D721Med (cell line): ENCODE data around the gene C1QC.
A peak's percentile ranks its signal among the peaks of the same experiment; 100 is the strongest.
"Not testable (repeated sequence)": the region's sequence is repeated elsewhere in the genome, so short reads cannot be mapped to it uniquely, and the experiment has no call there.

Experiments used
- DNase-seq: peaks from one replicate; pipeline ENCODE4 v3.0.0; 2011; ENCODE audit warnings: low spot score; ENCODE audit not compliant: insufficient read length
- FAIRE-seq: peaks from 2 replicates; lab custom pipeline; 2011; peaks lifted over from hg19 to GRCh38; lab: Jason Lieb, UNC
- TF ChIP-seq, protein P1 (sequence below): IDR thresholded peaks from 2 replicates; pipeline ENCODE4 v1.5.1; 2012; ENCODE audit warnings: mild to moderate bottlenecking, control low read depth; ENCODE audit not compliant: insufficient read depth; ENCODE audit errors: missing control alignments

Gene C1QC

GRCh38 chr1:22670352-22670975 lies 27.0 kb downstream of the C1QC start:
- TF ChIP-seq, protein P1, sequence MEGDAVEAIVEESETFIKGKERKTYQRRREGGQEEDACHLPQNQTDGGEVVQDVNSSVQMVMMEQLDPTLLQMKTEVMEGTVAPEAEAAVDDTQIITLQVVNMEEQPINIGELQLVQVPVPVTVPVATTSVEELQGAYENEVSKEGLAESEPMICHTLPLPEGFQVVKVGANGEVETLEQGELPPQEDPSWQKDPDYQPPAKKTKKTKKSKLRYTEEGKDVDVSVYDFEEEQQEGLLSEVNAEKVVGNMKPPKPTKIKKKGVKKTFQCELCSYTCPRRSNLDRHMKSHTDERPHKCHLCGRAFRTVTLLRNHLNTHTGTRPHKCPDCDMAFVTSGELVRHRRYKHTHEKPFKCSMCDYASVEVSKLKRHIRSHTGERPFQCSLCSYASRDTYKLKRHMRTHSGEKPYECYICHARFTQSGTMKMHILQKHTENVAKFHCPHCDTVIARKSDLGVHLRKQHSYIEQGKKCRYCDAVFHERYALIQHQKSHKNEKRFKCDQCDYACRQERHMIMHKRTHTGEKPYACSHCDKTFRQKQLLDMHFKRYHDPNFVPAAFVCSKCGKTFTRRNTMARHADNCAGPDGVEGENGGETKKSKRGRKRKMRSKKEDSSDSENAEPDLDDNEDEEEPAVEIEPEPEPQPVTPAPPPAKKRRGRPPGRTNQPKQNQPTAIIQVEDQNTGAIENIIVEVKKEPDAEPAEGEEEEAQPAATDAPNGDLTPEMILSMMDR: no peak
- no peak for DNase-seq

GRCh38 chr1:22671999-22672398 lies 28.6 kb downstream of the C1QC start:
- DNase-seq (no peak), FAIRE-seq (no peak)
- TF ChIP-seq, protein P1: no peak

More at GRCh38 chr1:22670352-22670975, 27.0 kb downstream of the C1QC start:
- no peak for FAIRE-seq

DNA sequence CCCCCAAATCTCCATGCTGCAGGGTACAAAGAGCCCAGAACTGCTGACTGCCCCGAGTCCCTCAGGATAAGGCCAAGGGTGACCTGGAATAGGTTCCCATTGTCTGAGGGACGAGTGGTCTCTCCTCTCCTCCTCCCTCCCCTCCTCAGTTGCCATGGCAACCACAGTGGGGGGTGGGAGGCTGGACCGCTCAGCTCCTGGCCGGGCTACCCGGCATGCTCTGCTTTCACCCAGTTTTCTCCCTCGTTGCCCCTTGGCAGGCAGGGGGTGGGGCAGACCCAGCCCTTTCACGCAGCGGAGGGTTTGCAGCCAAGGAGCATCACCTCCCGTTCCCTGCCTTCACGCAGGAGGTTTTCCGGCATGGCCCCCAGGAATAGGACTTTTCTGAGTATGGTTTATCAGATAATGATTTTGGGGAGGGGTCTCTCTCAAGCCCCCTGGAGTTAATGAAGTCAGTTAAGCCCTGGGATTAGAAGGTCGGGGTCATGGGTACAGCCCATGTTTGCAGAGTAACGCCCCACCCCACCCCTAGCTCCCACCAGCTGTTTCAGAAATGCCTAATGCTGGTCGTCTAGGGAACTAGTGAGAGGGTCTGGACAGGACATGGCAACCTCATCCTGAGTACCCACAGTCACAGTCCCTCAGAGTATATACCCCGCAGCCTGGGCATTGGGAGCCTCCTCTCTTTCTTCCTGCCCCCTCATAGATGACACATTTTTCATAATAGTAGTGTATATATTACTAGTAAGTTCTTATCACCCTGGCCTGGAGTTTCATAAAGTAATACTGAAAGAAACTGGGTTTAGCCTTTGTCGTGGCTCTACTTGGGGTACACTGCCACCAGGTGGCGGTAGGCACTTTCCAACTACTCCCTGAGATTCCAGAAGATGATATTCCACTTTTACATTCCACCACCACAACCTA lies 30.3 kb downstream of the C1QC start:
- FAIRE-seq: no peak
- TF ChIP-seq, protein P1: peak; percentile 54
- no peak for DNase-seq

GRCh38 chr1:22674410-22674749 lies 30.9 kb downstream of the C1QC start:
- no peak for FAIRE-seq
- TF ChIP-seq, protein P1: no peak
- DNase-seq: no peak

DNA sequence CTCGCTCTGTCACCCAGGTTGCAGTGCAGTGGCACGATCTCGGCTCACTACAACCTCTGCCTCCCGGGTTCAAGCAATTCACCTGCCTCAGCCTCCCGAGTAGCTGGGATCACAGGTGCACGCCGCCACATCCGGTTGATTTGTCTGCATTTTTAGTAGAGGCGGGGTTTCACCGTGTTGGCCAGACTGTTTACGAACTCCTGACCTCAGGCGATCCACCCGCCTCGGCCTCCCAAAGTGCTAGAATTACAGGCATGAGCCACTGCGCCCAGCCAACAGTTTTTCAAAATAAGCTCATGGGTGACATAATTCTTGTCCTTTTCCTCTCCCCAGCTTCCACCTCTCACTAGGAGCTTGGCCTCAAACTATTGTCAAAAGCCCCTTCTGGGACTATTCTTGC lies 32.7 kb downstream of the C1QC start:
- not testable (repeated sequence) for FAIRE-seq

DNA sequence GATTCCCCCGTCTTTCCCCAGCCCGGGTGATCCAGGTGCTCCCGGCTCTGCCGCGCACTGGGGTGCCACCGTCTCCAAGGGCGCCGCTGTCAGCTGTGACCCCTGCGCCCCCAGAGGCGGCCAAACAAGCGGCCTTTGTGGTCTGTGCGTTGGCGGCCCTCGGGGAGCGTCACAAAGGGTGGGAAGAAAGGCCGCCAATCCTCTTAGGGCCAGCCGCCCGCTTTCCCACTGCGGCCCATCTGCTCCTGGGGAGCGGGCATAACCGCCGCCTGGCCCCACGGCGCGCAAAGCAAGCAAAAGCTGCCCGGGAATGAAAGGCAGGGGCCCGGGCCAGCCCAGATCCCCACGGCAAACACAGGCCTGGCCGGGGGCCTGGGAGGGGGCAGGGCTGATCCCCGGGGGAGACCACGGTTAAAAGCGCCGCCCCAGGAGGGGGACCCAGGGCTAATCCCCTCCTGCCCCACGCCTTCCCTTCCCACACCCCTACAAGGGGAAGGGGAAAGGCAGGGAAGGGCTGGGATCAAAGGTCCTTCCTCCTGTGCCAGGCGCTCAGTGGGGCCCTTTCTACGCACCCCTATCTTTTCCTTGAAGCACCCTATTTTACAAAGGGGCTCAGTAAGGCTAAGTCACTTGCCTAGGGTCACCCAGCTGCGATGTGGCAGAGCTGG lies 33.6 kb downstream of the C1QC start:
- no peak for FAIRE-seq
- peak; percentile 41 for DNase-seq
- TF ChIP-seq, protein P1: no peak

More for the DNA sequence above, 32.7 kb downstream of the C1QC start:
- not testable (repeated sequence) for DNase-seq
